WTC11 (cell line): Measurements from ENCODE around the gene HNRNPUL1. TPM values are rescaled to one million over a fixed set of nuclear protein-coding genes. Genes with fewer than 3 reads are reported as not detected.

Experiments used
- ATAC-seq: fragments of 200-7000 bp; cut with Tn5 transposase; 2 replicates; pipeline ENCODE4 v1.10.0; 2021; ENCODE audit warnings: mild to moderate bottlenecking, moderate library complexity
- CTCF ChIA-PET: fragments of 300-600 bp; sonication (Branson Sonifier 250); formaldehyde crosslinking; loops from one replicate; lab custom pipeline; 2021; ENCODE audit warnings: antibody characterized with exemption; lab: Charles Lee
- POLR2A ChIA-PET: fragments of 350-600 bp; sonication (Branson Sonifier 250); formaldehyde crosslinking; loops from one replicate; lab custom pipeline; 2021; ENCODE audit warnings: antibody characterized with exemption; lab: Charles Lee
- DNase-seq: peaks from one replicate; pipeline ENCODE4 v3.0.0; 2021; ENCODE audit warnings: low spot score
- H3K27ac Mint-ChIP-seq: 2 replicates; pipeline ENCODE4 v1.8.0; 2021; ENCODE audit warnings: mixed read lengths
- H3K27me3 Mint-ChIP-seq: 2 replicates; pipeline ENCODE4 v1.8.0; 2021; ENCODE audit warnings: low read depth, mild to moderate bottlenecking, moderate library complexity, mixed read lengths
- H3K36me3 Mint-ChIP-seq: 2 replicates; pipeline ENCODE4 v1.8.0; 2021; ENCODE audit warnings: mixed read lengths
- H3K4me1 Mint-ChIP-seq: 2 replicates; pipeline ENCODE4 v1.8.0; 2022; ENCODE audit warnings: mixed read lengths
- H3K4me3 Mint-ChIP-seq: 2 replicates; pipeline ENCODE4 v1.8.0; 2021; ENCODE audit warnings: mild to moderate bottlenecking, moderate library complexity, mixed read lengths
- H3K9me3 Mint-ChIP-seq: 2 replicates; pipeline ENCODE4 v1.8.0; 2021; ENCODE audit warnings: mixed read lengths
- ATF1 ChIP-seq: sonication (generic); formaldehyde crosslinking; IDR thresholded peaks from 2 replicates; pipeline ENCODE4 v1.8.1; 2023; ENCODE audit warnings: mild to moderate bottlenecking, moderate library complexity, missing genetic modification reagents
- ATF2 ChIP-seq: sonication (generic); formaldehyde crosslinking; IDR thresholded peaks from 2 replicates; pipeline ENCODE4 v1.8.1; 2022; ENCODE audit warnings: low read depth, missing genetic modification reagents, borderline replicate concordance
- CBFB ChIP-seq: sonication (generic); formaldehyde crosslinking; IDR thresholded peaks from 2 replicates; pipeline ENCODE4 v1.8.1; 2022; ENCODE audit warnings: mild to moderate bottlenecking, low read depth, missing genetic modification reagents
- CDX4 ChIP-seq: fragments of 250-450 bp; sonication (Bioruptor Pico); IDR thresholded peaks from 2 replicates; pipeline ENCODE4 v1.9.0; 2021; ENCODE audit warnings: moderate library complexity, mild to moderate bottlenecking, inconsistent platforms, borderline replicate concordance
- FOXP1 ChIP-seq: sonication (generic); formaldehyde crosslinking; IDR thresholded peaks from 2 replicates; pipeline ENCODE4 v1.8.0; 2022; ENCODE audit warnings: missing genetic modification reagents, mild to moderate bottlenecking, moderate library complexity, borderline replicate concordance
- IRF2 ChIP-seq: sonication (generic); formaldehyde crosslinking; IDR thresholded peaks from 2 replicates; pipeline ENCODE4 v1.8.0; 2022; ENCODE audit warnings: low read depth, missing genetic modification reagents, borderline replicate concordance
- JUN ChIP-seq: sonication (generic); formaldehyde crosslinking; IDR thresholded peaks from 2 replicates; pipeline ENCODE4 v1.8.0; 2023; ENCODE audit warnings: mild to moderate bottlenecking, missing genetic modification reagents
- RELA ChIP-seq: sonication (generic); formaldehyde crosslinking; IDR thresholded peaks from 2 replicates; pipeline ENCODE4 v1.8.1; 2022; ENCODE audit warnings: missing genetic modification reagents, mild to moderate bottlenecking, borderline replicate concordance
- SOX15 ChIP-seq: fragments of 250-450 bp; sonication (Bioruptor Pico); IDR thresholded peaks from 2 replicates; pipeline ENCODE4 v1.9.0; 2021; ENCODE audit warnings: mild to moderate bottlenecking
- SP1 ChIP-seq: sonication (generic); formaldehyde crosslinking; conservative IDR thresholded peaks from 2 replicates; pipeline ENCODE4 v1.8.1; 2022; ENCODE audit warnings: missing genetic modification reagents
- TEAD4 ChIP-seq: sonication (generic); formaldehyde crosslinking; IDR thresholded peaks from 2 replicates; pipeline ENCODE4 v1.8.0; 2022; ENCODE audit warnings: mild to moderate bottlenecking, missing genetic modification reagents
- ZBTB21 ChIP-seq: sonication (generic); formaldehyde crosslinking; IDR thresholded peaks from 2 replicates; pipeline ENCODE4 v1.8.1; 2023; ENCODE audit warnings: mild to moderate bottlenecking, missing genetic modification reagents, borderline replicate concordance
- ZNF281 ChIP-seq: sonication (generic); formaldehyde crosslinking; IDR thresholded peaks from 2 replicates; pipeline ENCODE4 v1.8.0; 2023; ENCODE audit warnings: mild to moderate bottlenecking, missing genetic modification reagents
- ZNF671 ChIP-seq: fragments of 250-450 bp; sonication (Bioruptor Pico); IDR thresholded peaks from 2 replicates; pipeline ENCODE4 v1.8.0; 2021; ENCODE audit warnings: mild to moderate bottlenecking
- total RNA-seq: library from RNA; stranded (reverse); gene quantifications from 3 replicates; pipeline ENCODE4 v1.2.3, GENCODE V29; 2021
- TF ChIP-seq, protein P1 (sequence below): sonication (generic); formaldehyde crosslinking; IDR thresholded peaks from 2 replicates; pipeline ENCODE4 v1.8.0; 2023; ENCODE audit warnings: missing genetic modification reagents
- TF ChIP-seq, protein P2 (sequence below): sonication (generic); formaldehyde crosslinking; IDR thresholded peaks from 2 replicates; pipeline ENCODE4 v1.8.1; 2023; ENCODE audit warnings: mild to moderate bottlenecking, missing genetic modification reagents, borderline replicate concordance
- TF ChIP-seq, protein P3 (sequence below): sonication (generic); formaldehyde crosslinking; IDR thresholded peaks from 2 replicates; pipeline ENCODE4 v1.8.1; 2023; ENCODE audit warnings: mild to moderate bottlenecking, missing genetic modification reagents
- TF ChIP-seq, protein P4 (sequence below): sonication (generic); formaldehyde crosslinking; IDR thresholded peaks from 2 replicates; pipeline ENCODE4 v1.8.1; 2023; ENCODE audit warnings: mild to moderate bottlenecking, missing genetic modification reagents, moderate library complexity

Gene HNRNPUL1
- total RNA-seq, 1 experiment from 2014 or later = 282 TPM

DNA sequence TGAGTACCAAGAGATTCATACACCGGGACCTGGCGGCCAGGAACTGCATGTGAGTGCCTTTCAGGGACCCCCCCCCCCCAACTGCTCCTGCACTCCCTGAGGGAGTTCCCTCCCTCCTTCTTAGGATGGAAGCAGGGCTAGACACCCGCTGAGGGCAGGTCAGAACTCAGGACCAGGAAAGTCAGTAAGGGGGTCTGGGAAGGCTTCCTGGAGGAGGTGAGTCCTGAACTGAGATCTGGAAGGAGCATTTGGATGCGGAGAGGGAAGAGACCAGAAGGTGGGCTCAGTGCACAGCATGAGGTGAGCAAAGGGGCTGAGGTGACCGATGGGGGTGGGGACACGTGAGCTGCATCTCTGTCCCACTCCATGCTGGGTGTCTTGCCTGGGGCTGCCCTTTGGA, 10.5 kb upstream of the HNRNPUL1 start:
- no peaks in the 10 kb centered on the region for H3K27me3 Mint-ChIP-seq
- no peak overlapping the region for H3K27ac Mint-ChIP-seq
- ChIA-PET CTCF (interaction anchor here (1.1 kb wide), 1 partner anchor 279 kb away, joined by 3 read pairs; no protein-coding TSS in a partner anchor), POLR2A (no interaction called here)
- no peaks in the 10 kb centered on the region for H3K4me1 Mint-ChIP-seq
- ATAC-seq = no peak
- no peak overlapping the region for H3K4me3 Mint-ChIP-seq
- H3K9me3 Mint-ChIP-seq = peaks cover 2% of the 10 kb centered on the region; the same call in 1 of the 2 replicates
- no peak for DNase-seq
- H3K36me3 Mint-ChIP-seq = peaks cover 32% of the 10 kb centered on the region
- TF ChIP-seq, protein P1, sequence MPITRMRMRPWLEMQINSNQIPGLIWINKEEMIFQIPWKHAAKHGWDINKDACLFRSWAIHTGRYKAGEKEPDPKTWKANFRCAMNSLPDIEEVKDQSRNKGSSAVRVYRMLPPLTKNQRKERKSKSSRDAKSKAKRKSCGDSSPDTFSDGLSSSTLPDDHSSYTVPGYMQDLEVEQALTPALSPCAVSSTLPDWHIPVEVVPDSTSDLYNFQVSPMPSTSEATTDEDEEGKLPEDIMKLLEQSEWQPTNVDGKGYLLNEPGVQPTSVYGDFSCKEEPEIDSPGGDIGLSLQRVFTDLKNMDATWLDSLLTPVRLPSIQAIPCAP (CRISPR knock-in tag) = no peak
- TF ChIP-seq ZNF671 (CRISPR knock-in tag) (no peak), ATF1 (CRISPR knock-in tag) (no peak), SP1 (no peak), RELA (CRISPR knock-in tag) (no peak), CDX4 (CRISPR knock-in tag) (no peak), TEAD4 (CRISPR knock-in tag) (no peak), ZNF281 (CRISPR knock-in tag) (no peak), CBFB (CRISPR knock-in tag) (no peak), ATF2 (CRISPR knock-in tag) (no peak), FOXP1 (no peak), IRF2 (CRISPR knock-in tag) (no peak), JUN (no peak), SOX15 (CRISPR knock-in tag) (no peak), ZBTB21 (no peak)
- TF ChIP-seq, protein P2, sequence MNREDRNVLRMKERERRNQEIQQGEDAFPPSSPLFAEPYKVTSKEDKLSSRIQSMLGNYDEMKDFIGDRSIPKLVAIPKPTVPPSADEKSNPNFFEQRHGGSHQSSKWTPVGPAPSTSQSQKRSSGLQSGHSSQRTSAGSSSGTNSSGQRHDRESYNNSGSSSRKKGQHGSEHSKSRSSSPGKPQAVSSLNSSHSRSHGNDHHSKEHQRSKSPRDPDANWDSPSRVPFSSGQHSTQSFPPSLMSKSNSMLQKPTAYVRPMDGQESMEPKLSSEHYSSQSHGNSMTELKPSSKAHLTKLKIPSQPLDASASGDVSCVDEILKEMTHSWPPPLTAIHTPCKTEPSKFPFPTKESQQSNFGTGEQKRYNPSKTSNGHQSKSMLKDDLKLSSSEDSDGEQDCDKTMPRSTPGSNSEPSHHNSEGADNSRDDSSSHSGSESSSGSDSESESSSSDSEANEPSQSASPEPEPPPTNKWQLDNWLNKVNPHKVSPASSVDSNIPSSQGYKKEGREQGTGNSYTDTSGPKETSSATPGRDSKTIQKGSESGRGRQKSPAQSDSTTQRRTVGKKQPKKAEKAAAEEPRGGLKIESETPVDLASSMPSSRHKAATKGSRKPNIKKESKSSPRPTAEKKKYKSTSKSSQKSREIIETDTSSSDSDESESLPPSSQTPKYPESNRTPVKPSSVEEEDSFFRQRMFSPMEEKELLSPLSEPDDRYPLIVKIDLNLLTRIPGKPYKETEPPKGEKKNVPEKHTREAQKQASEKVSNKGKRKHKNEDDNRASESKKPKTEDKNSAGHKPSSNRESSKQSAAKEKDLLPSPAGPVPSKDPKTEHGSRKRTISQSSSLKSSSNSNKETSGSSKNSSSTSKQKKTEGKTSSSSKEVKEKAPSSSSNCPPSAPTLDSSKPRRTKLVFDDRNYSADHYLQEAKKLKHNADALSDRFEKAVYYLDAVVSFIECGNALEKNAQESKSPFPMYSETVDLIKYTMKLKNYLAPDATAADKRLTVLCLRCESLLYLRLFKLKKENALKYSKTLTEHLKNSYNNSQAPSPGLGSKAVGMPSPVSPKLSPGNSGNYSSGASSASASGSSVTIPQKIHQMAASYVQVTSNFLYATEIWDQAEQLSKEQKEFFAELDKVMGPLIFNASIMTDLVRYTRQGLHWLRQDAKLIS = no peak
- TF ChIP-seq, protein P3, sequence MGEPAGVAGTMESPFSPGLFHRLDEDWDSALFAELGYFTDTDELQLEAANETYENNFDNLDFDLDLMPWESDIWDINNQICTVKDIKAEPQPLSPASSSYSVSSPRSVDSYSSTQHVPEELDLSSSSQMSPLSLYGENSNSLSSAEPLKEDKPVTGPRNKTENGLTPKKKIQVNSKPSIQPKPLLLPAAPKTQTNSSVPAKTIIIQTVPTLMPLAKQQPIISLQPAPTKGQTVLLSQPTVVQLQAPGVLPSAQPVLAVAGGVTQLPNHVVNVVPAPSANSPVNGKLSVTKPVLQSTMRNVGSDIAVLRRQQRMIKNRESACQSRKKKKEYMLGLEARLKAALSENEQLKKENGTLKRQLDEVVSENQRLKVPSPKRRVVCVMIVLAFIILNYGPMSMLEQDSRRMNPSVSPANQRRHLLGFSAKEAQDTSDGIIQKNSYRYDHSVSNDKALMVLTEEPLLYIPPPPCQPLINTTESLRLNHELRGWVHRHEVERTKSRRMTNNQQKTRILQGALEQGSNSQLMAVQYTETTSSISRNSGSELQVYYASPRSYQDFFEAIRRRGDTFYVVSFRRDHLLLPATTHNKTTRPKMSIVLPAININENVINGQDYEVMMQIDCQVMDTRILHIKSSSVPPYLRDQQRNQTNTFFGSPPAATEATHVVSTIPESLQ (CRISPR knock-in tag) = no peak
- TF ChIP-seq, protein P4, sequence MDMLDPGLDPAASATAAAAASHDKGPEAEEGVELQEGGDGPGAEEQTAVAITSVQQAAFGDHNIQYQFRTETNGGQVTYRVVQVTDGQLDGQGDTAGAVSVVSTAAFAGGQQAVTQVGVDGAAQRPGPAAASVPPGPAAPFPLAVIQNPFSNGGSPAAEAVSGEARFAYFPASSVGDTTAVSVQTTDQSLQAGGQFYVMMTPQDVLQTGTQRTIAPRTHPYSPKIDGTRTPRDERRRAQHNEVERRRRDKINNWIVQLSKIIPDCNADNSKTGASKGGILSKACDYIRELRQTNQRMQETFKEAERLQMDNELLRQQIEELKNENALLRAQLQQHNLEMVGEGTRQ (CRISPR knock-in tag) = no peak
